Measurements from ENCODE around the gene TMEM45A. TPM values are rescaled to one million over a fixed set of nuclear protein-coding genes. Genes with fewer than 3 reads are reported as not detected.

Gene TMEM45A
- total RNA-seq, 1 experiment from 2014 or later = 10.1 TPM

DNA sequence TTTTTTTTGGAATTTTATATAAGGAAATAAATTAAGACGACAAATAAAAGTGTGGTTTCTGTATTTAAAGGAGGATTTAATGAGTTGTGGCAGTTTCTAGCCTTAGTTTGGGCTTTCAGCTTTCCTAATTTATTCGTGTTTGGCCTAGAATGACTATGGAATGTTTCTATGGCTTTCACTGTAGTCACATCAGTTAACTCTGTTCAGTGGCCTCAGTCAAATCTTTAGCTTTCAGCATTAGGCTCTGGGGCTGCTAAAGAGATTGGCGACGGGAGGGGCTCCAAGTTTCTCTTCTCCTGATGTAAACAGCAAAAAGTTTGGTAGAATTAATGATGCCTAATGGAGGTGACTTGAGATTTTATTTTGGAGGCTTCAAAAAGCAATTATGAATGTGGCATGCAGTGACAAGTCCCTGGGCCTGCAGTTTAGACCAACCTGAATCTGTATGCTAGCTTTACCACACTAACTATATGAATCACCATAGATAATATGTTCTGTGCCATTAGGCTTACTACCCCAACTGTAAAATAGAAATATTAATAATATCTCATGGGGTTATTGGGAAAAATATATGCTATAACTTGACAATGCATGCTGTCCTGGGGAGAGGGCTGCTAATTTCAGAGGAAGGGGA is 69.9 kb downstream of the TMEM45A start:
- no peak overlapping the region for H3K9ac ChIP-seq (ENCODE audit: extremely low read depth, insufficient read length, low read length)
- no peaks in the 10 kb centered on the region for H3K27me3 Mint-ChIP-seq (ENCODE audit: low read depth)
- no peak overlapping the region for H4K8ac ChIP-seq (replicated peaks; ENCODE audit: insufficient read length, low read depth, low read length)

More for the DNA sequence above, 69.9 kb downstream of the TMEM45A start:
- no peaks in the 10 kb centered on the region for H3K36me3 Mint-ChIP-seq (ENCODE audit: insufficient read depth in 1 of 3, low read depth in 3 of 3)
- 100% methylated on average over 1 of the region's 4 CpGs for WGBS (ENCODE audit: extremely low coverage, insufficient read length, low lambda C conversion rate)
- Histone ChIP-seq H2AFZ (ENCODE audit: low read length) (no peak overlapping the region), H3K14ac (ENCODE audit: insufficient read depth, low read length) (no peak overlapping the region), H3K4ac (ENCODE audit: low read depth, low read length) (no peak overlapping the region), H2BK5ac (ENCODE audit: insufficient read length, low read length) (no peak overlapping the region), H3K18ac (ENCODE audit: insufficient read length, low read depth, low read length) (no peak overlapping the region), H3K27ac (ENCODE audit: insufficient read length, low read depth, low read length) (no peak overlapping the region), H3K56ac (ENCODE audit: insufficient read length, low read depth, low read length) (no peak overlapping the region), H2BK20ac (ENCODE audit: low read depth, low read length, poor library complexity, severe bottlenecking) (no peak overlapping the region), H3K4me2 (ENCODE audit: insufficient read depth, insufficient read length, low read length) (no peak overlapping the region), H4K20me1 (ENCODE audit: control insufficient read depth, insufficient read depth, insufficient read length) (no peaks in the 10 kb centered on the region), H3K23ac (ENCODE audit: insufficient read length, low read depth, low read length) (no peak overlapping the region), H2AK5ac (ENCODE audit: insufficient read length, low read length) (peak overlapping the region; percentile 50), H4K5ac (ENCODE audit: insufficient read length, low read depth, low read length) (no peak overlapping the region), H2BK120ac (ENCODE audit: low read depth, low read length, poor library complexity, severe bottlenecking) (no peak overlapping the region), H3K79me1 (ENCODE audit: insufficient read depth, low read depth, low read length, poor library complexity, severe bottlenecking) (no peaks in the 10 kb centered on the region), H3T11ph (ENCODE audit: low read length) (no peak overlapping the region), H3K23me2 (ENCODE audit: insufficient read length, low read depth, low read length, poor library complexity, severe bottlenecking) (no peaks in the 10 kb centered on the region), H3K9me3 (ENCODE audit: control insufficient read depth, low read depth, low read length) (no peaks in the 10 kb centered on the region), H2BK15ac (ENCODE audit: low read depth, low read length) (no peak overlapping the region), H3K27me3 (ENCODE audit: insufficient read depth, low read length) (no peaks in the 10 kb centered on the region), H2BK12ac (ENCODE audit: insufficient read length, low read depth, low read length) (no peak overlapping the region), H3K79me2 (ENCODE audit: insufficient read depth, low read length) (no peaks in the 10 kb centered on the region), H3K4me1 (ENCODE audit: insufficient read depth, low read length) (peaks cover 4% of the 10 kb centered on the region; the same call in 1 of the 2 replicates), H4K91ac (ENCODE audit: insufficient read length, low read depth, low read length) (no peak overlapping the region)
- H3K4me3 Mint-ChIP-seq = no peak overlapping the region; a peak in 1 of 5 replicates
- no peaks in the 10 kb centered on the region for H3K9me3 Mint-ChIP-seq
- TF ChIP-seq, protein P1, sequence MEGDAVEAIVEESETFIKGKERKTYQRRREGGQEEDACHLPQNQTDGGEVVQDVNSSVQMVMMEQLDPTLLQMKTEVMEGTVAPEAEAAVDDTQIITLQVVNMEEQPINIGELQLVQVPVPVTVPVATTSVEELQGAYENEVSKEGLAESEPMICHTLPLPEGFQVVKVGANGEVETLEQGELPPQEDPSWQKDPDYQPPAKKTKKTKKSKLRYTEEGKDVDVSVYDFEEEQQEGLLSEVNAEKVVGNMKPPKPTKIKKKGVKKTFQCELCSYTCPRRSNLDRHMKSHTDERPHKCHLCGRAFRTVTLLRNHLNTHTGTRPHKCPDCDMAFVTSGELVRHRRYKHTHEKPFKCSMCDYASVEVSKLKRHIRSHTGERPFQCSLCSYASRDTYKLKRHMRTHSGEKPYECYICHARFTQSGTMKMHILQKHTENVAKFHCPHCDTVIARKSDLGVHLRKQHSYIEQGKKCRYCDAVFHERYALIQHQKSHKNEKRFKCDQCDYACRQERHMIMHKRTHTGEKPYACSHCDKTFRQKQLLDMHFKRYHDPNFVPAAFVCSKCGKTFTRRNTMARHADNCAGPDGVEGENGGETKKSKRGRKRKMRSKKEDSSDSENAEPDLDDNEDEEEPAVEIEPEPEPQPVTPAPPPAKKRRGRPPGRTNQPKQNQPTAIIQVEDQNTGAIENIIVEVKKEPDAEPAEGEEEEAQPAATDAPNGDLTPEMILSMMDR (conservative IDR thresholded peaks at IDR 0.05) = no peak
- no peak for DNase-seq
- peaks cover 26% of the 10 kb centered on the region in 2 experiments for H3K4me1 Mint-ChIP-seq
- H3K27ac Mint-ChIP-seq = peak overlapping the region in 2 of 3 experiments; percentile 92 to 98; a peak in 5 of 7 replicates
